NAMALWA (cell line): ENCODE data around the gene BORCS8.
A peak's percentile ranks its signal among the peaks of the same experiment; 100 is the strongest.
"Not testable (repeated sequence)": the region's sequence is repeated elsewhere in the genome, so short reads cannot be mapped to it uniquely, and the experiment has no call there.

Source experiments
- DNase-seq: peaks from one replicate; pipeline ENCODE4 v3.0.0-alpha.2; 2015; ENCODE audit warnings: low spot score

The BORCS8 gene

DNA sequence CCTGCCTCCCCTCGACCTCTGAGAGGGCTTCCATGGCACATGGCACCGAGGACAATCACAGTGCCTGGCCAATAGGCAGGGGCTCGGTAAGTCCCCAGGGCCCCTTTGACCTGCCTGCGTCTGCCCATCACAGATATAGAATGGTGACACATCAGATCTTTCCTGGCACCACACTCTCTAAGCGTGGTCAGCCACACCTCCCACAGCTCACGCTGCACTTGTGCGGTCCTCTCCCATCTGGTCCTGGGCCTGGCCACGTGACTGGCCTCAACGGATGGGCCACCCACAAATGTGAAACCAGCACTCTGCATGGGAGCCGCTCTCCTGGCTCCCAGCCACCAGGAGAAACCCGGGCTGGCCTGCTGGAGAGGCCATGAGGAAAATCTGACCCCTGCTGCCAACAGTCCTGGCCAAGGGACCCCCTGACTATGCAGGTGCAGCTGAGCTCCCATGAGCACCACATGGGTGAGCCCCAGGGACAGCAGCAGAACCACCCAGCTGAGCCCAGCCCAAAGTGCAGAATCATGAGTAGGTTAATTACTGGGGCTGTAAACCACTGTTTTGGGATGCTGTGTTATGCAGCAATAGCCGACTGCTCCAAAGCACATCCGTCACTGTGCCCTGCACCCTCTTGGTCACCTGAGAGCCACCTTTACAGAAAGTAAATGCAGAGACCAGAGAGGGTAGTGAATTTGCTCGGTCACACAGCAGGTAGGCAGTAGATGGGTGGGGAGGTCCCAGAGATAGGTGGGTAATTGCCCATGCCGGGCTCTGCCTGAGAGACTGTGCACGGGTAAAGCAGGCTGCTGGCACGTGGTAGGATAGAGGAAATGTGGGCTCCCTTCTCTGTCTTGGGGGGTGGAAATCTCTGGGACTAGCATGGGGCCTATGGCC lies 12.2 kb downstream of the BORCS8 start:
- no peak for DNase-seq

DNA sequence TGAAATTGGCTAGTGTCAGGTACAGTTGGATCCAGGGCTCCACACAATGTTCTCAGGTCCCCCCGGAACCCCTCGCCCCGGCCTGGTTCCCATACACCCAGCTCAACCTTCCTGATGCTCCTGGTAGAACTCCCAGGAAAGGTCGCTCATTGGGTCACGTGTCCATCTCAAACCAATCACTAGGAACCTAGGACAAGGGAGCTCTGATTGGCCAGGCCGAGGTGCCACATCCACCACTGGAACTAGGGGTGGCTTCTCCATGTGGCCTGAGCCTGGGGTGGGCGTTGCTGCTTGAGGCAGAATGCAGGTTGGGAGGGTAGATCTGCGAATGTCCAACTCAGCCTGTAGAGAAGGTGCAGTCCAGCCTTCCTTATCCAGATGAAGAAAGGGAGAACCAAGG lies 15.0 kb downstream of the BORCS8 start:
- DNase-seq: no peak

DNA sequence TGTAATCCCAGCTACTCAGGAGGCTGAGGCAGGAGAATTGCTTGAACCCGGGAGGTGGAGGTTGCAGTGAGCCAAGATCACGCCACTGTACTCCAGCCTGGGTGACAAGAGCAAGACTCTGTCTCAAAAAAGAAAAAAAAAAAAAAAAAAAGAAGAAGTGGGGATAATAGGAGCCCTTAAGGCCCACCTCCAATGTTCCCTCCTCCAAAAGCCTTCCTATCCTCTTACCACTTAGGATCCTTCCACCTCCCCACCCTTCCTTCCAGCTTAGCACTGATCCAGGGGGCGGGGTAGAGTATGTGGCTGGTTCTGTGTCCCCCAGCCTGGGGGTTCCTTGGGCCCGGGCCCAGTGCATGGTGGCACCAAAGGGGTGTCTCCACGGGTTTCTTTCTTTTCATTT lies 18.7 kb downstream of the BORCS8 start:
- DNase-seq: not testable (repeated sequence)

DNA sequence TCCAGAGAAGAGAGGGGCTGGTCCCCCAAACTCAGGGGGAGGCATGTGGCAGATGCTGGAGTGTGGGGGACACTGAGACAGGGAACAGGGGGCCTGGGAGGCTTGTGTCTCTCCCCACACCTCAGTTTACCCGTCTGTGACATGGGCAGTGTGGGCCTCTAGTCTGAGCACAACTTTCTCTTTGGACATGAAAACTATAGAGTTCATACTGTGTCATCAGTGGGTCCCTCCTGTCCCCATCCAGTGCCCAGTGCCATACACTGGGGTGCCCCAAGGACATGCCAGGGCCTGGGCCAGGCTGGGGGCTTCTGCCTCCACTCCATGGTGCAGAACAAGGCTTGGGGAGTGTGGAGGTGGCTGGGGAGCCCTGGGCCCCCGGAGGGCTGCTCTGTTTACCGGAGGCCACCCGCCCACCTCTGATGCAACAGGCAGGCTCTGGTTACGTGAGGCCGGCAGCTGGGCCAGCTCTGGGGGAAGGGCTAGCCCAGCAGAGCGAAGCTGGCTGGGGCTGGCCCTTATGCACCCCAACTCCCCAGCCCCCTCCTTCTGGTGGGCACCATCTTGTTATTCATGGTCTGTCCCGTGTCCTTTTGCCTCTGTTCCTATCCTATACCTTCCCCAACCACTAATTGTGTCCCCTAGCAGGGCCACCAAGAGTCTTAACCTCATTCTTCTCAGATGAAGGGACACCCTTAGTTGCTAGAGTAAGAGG lies 20.0 kb downstream of the BORCS8 start:
- DNase-seq: peak; percentile 80

DNA sequence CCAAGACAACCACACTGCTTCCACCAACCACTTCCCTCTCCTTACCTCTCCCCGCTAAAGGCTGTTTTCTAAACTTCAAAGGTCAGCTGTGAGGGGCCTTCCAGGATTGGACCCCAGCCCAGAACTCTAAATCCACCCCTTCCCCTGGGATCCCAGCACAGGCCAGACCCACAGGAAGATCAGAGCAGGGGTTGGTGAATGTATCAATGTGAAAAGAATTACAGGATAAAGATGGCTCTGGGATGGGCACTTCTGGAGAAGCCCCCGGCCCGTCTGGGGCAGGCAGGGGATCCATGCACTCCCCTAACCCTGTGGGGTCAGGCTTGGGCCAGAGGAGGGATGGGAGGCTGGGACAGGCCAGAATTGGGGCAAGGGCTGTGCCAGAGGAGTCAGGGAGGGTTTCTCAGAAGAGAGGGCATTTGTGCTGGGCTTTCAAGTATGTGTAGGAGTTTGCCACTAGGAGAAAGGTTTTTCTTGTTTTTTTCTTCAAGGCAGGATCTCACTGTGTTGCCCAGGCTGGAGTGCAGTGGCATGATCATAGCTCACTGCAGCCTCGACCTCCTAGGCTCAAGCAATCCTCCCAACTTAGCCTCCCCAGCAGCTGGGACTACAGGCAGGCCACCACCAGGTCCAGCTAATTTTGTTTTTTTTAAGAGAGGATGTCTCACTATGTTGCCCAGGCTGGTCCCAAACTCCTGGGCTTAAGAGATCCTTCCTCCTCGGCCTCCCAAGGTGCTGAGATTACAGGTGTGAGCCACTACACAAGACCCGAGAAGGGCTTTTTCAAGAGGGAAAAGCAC lies 20.9 kb downstream of the BORCS8 start:
- DNase-seq: peak; percentile 43

DNA sequence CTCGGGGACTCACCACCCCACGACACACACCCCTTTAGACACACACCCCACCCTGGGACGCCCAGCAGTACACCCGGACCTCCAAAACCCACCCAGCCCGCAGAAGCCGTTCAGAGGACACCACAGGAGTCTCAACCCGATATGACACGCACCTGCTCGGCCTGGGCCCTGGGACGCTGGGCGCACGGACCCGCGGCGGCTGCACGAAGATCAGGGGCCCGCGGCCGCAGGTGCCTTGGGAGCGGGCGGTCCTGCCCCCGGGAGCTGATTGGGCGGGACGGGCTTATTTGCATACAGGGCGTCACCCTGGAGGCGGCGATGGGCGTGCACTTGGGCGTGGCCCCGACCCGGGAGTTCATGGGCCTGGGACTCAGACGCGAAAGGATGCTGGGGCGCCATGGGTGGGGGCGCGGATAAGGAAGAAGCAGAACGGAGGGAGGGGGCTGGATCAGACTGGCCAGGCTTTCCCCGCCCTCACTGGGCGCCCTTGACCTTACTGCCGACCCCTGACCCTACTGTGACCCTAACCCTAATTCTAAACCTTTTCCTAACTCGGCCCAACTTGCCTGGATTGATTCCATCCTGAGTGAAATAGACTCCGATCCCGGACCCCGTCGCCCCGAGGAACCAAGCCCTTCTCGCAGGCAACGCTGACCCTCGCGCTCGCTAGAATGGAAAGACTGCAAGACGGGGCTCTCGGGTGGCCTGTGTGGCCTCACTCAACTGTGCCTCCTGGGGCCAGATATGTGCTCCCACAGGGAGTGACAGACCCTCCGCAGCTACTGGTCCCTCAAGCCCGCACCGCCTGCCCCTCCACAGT lies 21.7 kb downstream of the BORCS8 start, which contains the start of gene MEF2B:
Gene MEF2B, minus strand, starts transcription at position 211 of the 820 bp plus-strand sequence. CDS start 19,528 bp downstream, outside the sequence.
- DNase-seq: peak; percentile 95

DNA sequence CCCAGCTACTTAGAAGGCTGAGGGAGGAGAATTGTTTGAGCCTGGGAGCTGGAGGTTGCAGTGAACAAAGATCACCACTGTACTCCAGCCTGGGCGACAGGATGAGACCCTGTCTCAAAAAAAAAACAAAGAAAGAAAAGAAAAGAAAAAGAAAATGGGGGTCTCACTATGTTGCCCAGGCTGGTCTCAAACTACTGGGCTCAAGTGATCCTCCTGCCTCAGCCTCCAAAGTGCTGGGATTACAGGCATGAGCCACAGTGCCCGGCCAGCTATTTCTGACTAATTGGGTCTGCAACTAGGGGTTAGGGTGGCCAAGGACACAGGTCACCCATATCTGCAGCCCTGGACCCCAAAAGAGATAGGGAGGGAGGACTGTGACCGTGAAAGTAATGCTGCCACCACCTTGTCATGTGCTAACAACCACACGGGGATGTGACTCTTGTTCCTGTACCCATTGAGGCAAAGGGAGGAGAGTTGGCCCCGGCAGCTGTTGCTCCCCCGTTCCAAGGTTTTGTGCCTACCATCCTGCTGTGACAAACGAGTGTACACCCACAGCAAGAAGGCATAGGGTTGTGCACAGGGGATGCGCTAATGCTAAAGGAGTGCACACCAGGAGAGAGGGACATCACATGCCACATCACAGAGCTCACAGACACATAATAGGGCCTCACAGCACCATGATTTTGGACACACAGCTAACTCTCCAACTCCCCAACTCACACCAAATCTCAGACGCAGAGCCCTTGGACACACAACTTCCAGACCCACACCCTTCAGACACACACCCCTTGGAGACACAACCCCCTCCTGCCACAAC lies 22.5 kb downstream of the BORCS8 start:
- DNase-seq: peak; percentile 62

DNA sequence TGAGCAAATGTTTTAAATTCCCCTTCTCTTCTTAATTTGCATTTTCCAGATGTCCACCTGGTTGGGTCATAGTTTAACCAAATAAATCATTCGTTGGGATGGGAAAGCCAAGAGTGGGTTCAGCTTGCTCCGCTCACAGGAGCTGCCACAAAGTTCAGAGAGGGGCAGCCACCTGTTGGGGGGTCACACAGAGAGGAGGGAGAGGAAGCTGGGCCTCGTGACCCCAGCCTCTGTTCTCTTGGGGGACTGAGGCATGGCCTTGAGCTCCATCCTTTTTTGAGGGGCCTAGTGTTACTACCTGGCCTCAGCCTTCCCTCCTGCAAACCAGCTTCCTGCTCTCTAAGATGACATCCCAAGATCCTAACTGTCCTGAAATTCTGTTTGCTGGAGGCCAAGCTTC lies 24.3 kb downstream of the BORCS8 start:
- DNase-seq: peak; percentile 46

DNA sequence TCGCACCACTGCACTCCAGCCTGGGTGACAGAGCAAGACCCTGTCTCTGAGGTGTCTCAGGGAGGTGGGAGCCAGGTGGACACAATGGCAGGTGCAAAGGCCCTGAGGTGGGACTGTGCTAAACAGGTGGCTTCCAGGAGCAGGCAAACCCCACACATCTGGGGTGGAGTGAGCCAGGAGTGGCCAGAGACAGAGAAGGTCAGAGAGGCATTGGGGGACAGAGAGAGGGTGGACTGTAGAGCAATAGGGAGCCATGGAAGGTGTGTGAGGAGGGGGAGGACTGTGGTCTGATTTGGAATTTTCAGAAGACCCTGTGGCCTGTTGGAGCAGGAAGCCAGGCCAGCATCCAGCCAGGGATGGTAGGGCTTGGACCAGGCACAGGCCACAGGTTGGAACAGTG lies 26.6 kb downstream of the BORCS8 start:
- no peak for DNase-seq

DNA sequence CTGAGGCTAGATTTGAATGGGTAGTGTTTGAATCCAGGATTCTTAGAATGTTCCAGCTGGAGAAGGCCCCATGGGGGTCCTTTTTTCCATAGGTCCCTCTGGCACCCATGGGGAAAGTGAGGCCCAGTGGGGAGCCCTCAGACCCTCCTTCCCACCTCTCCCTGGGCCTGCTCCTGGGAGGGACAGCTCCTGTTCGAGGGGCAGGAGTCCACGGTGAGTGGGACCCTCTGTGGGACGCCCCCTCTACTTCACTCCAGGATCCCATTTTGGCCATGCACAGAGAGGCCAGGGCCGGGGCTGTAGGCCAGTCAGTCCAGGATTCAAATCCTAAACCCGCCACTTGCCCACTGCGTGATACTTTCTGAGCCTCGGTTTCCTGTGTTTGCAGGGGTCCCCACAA lies 29.5 kb downstream of the BORCS8 start:
- DNase-seq: no peak

DNA sequence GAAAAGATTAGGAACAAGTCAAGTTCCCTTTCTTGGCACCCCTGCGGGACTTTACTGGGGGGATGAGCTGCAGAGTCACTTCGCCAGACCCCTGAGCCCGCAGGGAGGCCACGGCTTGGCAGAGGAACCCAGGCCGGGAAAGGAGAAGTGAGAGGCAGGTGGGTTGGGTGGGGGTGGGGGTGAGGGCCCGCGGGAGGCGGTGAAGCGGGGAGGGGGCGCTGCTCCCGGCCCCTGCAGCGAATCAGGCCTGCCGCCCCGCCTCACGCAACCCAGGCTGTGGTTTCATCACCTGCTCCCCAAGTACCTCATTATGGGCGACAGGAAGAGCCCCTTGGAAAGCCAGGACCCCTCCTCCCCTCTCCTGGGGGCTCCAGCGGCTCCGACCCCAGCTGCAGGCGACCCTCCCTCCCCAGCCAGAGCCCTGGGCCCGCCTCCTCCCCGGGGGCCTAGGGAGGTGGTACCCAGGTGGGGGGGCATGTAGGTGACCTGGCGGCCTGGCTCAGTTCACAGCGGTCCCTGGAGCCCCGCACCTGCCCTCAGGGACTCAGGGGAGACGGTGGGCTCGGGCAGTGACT lies 31.4 kb downstream of the BORCS8 start:
- peak; percentile 87 for DNase-seq

DNA sequence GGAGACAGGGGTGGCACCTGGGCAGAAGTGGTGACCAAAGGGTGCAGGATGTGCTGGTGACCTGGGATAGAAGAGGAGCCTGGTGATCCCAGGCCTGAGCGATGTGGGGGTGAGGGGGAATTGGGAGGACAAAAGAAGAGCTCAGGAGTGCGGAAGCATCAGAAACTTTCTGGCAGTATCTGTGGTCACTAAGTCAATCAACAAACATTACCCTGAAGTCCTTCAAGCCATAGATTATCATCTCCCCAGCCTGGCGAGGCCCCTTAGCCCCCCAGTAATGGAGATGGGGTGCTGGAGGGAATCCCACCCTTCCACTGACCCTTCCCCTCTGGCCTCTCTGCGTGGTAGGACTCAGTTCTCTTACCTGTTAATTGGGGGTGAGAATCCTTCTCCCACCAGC lies 32.4 kb downstream of the BORCS8 start:
- no peak for DNase-seq

DNA sequence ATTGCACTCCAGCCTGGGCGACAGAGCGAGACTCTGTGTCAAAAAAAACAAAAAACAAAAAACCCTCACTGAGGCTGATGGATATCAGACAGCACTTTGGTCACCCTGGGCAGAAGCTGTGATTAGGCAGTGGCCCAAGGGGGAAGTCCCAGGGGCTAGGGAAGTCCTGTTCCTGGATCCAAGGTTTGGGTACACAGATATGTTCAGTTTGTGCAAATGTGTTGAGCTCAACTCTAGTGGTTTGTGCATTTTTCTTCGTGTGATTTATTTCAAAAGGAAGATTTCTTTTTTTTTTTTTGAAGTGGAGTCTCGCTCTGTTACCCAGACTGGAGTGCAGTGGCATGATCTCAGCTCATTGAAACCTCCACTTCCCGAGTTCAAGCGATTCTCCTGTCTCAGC lies 34.1 kb downstream of the BORCS8 start:
- no peak for DNase-seq

DNA sequence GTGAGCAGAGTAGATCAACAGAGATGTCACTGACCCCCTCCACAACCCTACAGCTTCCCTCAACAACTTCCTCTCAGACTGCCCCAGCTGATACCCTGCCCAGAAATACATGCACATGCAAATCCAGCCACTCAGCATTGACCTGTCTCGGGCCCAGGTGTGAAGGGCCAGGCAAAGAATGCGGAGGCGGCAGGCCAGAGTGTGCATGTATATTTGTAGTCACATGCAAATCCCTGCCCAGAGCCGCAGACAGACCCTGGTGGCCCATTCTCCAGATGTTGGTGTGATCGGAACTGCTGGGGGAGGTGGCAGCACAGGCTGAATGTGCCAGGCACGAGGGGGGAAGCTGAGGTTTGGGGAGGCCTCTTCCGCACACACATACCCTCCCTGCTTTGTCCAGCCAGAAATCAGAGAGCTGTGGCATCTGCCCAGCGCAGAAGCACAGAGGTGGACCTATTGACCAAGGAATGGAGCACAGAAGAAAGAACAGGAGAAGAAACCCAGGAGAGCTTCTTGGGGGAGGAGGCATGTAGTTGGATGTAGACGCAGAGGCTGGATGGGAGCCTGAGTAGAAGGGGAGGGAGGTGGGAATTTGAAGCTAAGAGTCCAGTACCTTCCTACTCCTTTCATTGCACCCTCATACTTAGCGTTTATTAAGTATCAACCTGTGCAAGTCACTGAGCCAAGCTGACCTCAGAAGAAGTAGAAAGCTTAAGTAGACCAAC lies 36.3 kb downstream of the BORCS8 start:
- DNase-seq: peak; percentile 95

DNA sequence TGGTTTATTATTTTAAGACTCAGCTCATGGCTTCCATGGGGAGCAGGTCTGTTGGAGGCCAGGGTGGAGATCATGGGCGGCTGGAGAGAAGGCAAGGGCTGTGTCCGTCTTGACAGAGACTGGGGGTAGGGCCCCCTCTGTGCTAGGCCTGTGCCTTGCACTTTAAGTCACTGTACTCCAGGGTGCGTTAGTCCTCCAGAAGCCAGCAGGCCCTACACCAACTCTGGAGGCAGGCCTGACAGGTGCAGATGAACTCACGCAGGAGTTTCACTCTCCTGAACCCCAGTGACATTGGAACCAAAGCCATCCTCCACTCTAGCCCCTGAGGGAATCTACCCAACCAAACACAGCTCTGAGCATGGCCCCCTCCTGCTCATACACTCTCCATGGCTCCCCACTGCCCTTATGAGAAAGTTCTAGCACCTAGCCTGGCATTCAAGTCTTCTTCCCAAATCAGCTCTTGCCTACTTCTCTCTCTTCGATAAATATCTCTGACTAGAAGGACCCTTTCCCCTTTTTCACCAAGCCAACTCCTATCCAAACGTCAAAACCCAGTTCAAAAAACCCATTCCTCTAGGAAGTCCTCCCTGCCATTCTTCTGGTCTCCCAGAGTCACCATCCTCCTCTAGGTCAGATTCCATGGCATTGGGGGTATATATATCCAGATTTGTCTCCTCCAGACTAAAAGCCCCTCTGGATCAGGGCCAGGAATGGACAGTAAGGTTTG lies 37.0 kb downstream of the BORCS8 start:
- peak; percentile 73 for DNase-seq

DNA sequence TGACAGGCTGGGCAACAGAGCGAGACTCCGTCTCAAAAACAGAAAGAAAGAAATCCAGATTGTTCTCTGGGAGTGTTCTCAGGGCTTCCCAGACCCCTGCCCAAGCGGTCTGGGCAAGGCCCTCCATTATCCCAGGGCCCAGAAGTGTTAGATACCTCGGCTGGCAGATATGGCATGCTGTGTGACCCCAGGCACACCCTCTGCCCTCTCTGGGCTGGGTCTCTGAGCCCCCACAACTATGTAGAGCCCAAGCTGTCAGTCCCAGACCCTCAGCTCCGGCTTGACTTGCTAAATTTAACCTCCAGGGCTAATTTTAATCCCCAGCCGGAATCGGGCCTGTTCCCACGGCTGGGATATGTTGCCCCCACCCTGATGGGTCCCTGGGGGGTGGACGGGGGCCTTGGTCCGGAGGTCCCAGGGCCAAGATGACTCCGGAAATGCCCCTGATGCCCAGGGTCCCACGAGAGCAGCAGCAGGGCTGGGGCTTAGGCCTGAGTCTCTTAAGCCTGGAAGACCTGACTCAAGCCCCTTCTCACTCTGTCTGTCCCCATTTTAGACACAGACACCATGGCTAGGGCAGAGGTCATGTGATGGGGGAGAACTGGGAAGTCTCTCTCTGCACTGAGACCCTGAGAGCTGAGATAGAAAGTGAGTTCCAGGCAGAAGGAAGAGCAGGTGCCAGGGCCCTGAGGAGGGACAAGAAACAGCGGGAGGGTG lies 39.1 kb downstream of the BORCS8 start:
- DNase-seq: no peak

DNA sequence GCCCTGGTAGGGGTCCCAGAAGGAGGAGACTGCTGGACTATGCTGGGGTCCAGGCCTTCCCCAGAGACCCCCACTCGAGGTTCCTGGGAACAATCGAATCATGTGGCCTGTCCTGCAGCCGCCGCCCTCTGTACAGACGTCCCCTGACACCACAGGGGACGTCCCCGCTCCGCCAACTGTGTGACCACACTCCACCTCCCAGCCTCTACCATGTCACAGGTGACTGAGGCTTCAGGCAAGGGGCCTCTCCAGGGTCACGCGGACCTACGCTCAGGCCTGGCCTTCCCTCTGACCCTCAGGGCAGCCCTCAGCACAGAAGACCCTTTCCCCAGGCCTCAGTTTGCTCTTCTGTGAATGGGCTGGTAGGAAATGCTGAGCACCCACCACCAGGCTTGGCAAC lies 40.5 kb downstream of the BORCS8 start:
- no peak for DNase-seq

DNA sequence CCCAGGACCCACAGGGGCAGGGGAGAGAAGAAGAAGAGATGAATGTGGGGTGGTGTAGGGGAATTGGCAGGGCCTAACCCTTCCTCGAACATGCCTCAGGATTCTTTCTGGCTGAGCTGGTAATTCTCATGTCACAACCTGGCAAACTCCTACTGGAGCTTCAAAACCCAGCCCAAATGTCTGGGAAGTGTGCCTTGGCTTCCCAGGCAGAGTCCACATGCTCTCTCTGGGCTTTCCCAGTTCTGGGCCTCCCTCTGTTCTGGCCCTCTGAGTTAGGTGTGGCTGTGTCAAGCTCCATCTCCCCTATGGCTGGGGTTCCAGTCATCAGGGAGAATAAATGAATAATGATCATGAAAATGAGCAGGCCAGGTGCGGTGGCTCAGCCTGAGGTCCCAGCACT lies 42.5 kb downstream of the BORCS8 start:
- no peak for DNase-seq
